GM21423 (cell line): ENCODE results near the gene MAD1L1.
A peak's percentile ranks its signal among the peaks of the same experiment; 100 is the strongest.

Experiments
- ATAC-seq: cut with Tn5 transposase; IDR thresholded peaks from one replicate; pipeline ENCODE4 v1.9.1; 2021; ENCODE audit warnings: mild to moderate bottlenecking, moderate library complexity; ENCODE audit not compliant: unreplicated experiment

Gene MAD1L1

GRCh38 chr7:2143981-2144595 lies 88.7 kb downstream of the MAD1L1 start:
- no peak for ATAC-seq

- ATAC-seq = no peak
Observed at GRCh38 chr7:2143450-2143849, 89.3 kb downstream of the MAD1L1 start.

GRCh38 chr7:2142386-2142785 lies 90.4 kb downstream of the MAD1L1 start:
- ATAC-seq = no peak

- no peak for ATAC-seq
Observed at GRCh38 chr7:2141651-2142050, 91.1 kb downstream of the MAD1L1 start.

- no peak for ATAC-seq
Observed at GRCh38 chr7:2141021-2141410, 91.7 kb downstream of the MAD1L1 start.

- ATAC-seq = no peak
Observed at GRCh38 chr7:2140216-2141020, 92.3 kb downstream of the MAD1L1 start.

- no peak for ATAC-seq
Observed at GRCh38 chr7:2139004-2139699, 93.6 kb downstream of the MAD1L1 start.

- ATAC-seq = peak; percentile 68
Observed at GRCh38 chr7:2138146-2138765, 94.5 kb downstream of the MAD1L1 start.

GRCh38 chr7:2134740-2135139 lies 98.0 kb downstream of the MAD1L1 start:
- no peak for ATAC-seq

GRCh38 chr7:2132243-2132642 lies 100.5 kb downstream of the MAD1L1 start:
- ATAC-seq = no peak

GRCh38 chr7:2131800-2132199 lies 100.9 kb downstream of the MAD1L1 start:
- no peak for ATAC-seq

- no peak for ATAC-seq
Observed at GRCh38 chr7:2131341-2131740, 101.4 kb downstream of the MAD1L1 start.

GRCh38 chr7:2130096-2130375 lies 102.7 kb downstream of the MAD1L1 start:
- no peak for ATAC-seq

GRCh38 chr7:2129323-2130095 lies 103.2 kb downstream of the MAD1L1 start:
- ATAC-seq = no peak

- no peak for ATAC-seq
Observed at GRCh38 chr7:2128601-2129322, 104.0 kb downstream of the MAD1L1 start.

- ATAC-seq = no peak
Observed at GRCh38 chr7:2126621-2127020, 106.1 kb downstream of the MAD1L1 start.

GRCh38 chr7:2125931-2126330 lies 106.8 kb downstream of the MAD1L1 start:
- no peak for ATAC-seq

- ATAC-seq = no peak
Observed at GRCh38 chr7:2124604-2125345, 108.0 kb downstream of the MAD1L1 start.

GRCh38 chr7:2123916-2124315 lies 108.8 kb downstream of the MAD1L1 start:
- no peak for ATAC-seq

- ATAC-seq = no peak
Observed at GRCh38 chr7:2123360-2123759, 109.4 kb downstream of the MAD1L1 start.
